ENCODE measurements around the gene STPG1.
A peak's percentile ranks its signal among the peaks of the same experiment; 100 is the strongest.
"Not testable (repeated sequence)": the region's sequence is repeated elsewhere in the genome, so short reads cannot be mapped to it uniquely, and the experiment has no call there.

The STPG1 gene

GRCh38 chr1:24413350-24414163 is at the start of gene STPG1:
TSS of gene STPG1 (minus strand) at chr1:24413782. CDS start at chr1:24401388, 12,394 bp downstream.
- CTCF ChIA-PET: interaction anchor here (0.7 to 9.8 kb wide), 18 partner anchors 9 to 263 kb away, joined by 3 to 99 read pairs (median 4); no protein-coding TSS in a partner anchor
- DNase-seq (ENCODE audit: extremely low spot score): peak; percentile 96
- TF ChIP-seq CTCF (IDR thresholded peaks at IDR 0.05; ENCODE audit: control extremely low read depth, extremely low read depth, low read depth, missing control alignments): no peak
- POLR2A ChIA-PET: no interaction called here

- CTCF ChIA-PET; POLR2A ChIA-PET; DNase-seq (ENCODE audit: extremely low spot score): not testable (repeated sequence)
Measured at GRCh38 chr1:24462128-24462527, 48.5 kb upstream of the STPG1 start.

- DNase-seq (ENCODE audit: extremely low spot score): no peak
- CTCF ChIA-PET: interaction anchor here (1.1 to 2.5 kb wide), 5 partner anchors 8 to 44 kb away, joined by 3 to 10 read pairs (median 4); partner anchors contain the start of gene NIPAL3
- POLR2A ChIA-PET: no interaction called here
- no peak for TF ChIP-seq CTCF (IDR thresholded peaks at IDR 0.05; ENCODE audit: control extremely low read depth, extremely low read depth, low read depth, missing control alignments)
Measured at GRCh38 chr1:24459551-24460266, 46.1 kb upstream of the STPG1 start.

GRCh38 chr1:24457866-24458265 is 44.3 kb upstream of the STPG1 start:
- no peak for DNase-seq (ENCODE audit: extremely low spot score)
- no peak for TF ChIP-seq CTCF (IDR thresholded peaks at IDR 0.05; ENCODE audit: control extremely low read depth, extremely low read depth, low read depth, missing control alignments)
- ChIA-PET POLR2A (no interaction called here), CTCF (interaction anchor here (0.8 to 2.5 kb wide), 4 partner anchors 18 to 129 kb away, joined by 3 to 10 read pairs (median 3); partner anchors contain the start of gene NIPAL3)

GRCh38 chr1:24455272-24455671 is 41.7 kb upstream of the STPG1 start:
- POLR2A ChIA-PET: no interaction called here
- no peak for DNase-seq (ENCODE audit: extremely low spot score)
- CTCF ChIA-PET: interaction anchor here (1.2 kb wide), 1 partner anchor 132 kb away, joined by 3 read pairs; no protein-coding TSS in a partner anchor
- TF ChIP-seq CTCF (IDR thresholded peaks at IDR 0.05; ENCODE audit: control extremely low read depth, extremely low read depth, low read depth, missing control alignments): no peak

- ChIA-PET CTCF (interaction anchor here (1.1 to 1.9 kb wide), 4 partner anchors 10 to 133 kb away, joined by 3 to 5 read pairs (median 3); no protein-coding TSS in a partner anchor), POLR2A (no interaction called here)
- no peak for DNase-seq (ENCODE audit: extremely low spot score)
- no peak for TF ChIP-seq CTCF (IDR thresholded peaks at IDR 0.05; ENCODE audit: control extremely low read depth, extremely low read depth, low read depth, missing control alignments)
Measured at GRCh38 chr1:24454673-24455072, 41.1 kb upstream of the STPG1 start.

Measured in GM10248 (cell line).